SKM-1 (cell line): Measurements from ENCODE around the gene SERPINA6.
"Not testable (repeated sequence)": the region's sequence is repeated elsewhere in the genome, so short reads cannot be mapped to it uniquely, and the experiment has no call there.

Experiments
- DNase-seq: peaks from one replicate; lab custom pipeline; 2025; ENCODE audit not compliant: unreplicated experiment; lab: John Stamatoyannopoulos, UW

SERPINA6 gene

DNA sequence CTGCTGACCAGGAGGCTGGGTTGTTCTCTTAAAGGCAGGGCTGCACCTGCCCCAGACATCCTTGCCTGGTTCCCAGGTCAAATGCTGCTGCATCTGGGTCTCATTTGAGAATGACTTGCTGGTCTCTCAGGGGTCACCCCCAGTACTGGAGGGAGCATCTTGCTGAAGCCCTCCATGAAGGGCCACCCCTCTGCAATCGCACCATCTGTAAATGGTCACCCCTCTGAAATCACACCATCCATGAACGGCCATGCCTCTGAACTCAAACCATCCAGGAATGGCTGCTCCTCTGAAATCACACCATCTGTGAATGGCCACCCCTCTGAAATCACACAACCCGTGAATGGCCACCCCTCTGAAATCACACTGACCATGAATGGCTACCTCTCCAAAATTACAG lies 7.3 kb upstream of the SERPINA6 start:
- DNase-seq: no peak

DNA sequence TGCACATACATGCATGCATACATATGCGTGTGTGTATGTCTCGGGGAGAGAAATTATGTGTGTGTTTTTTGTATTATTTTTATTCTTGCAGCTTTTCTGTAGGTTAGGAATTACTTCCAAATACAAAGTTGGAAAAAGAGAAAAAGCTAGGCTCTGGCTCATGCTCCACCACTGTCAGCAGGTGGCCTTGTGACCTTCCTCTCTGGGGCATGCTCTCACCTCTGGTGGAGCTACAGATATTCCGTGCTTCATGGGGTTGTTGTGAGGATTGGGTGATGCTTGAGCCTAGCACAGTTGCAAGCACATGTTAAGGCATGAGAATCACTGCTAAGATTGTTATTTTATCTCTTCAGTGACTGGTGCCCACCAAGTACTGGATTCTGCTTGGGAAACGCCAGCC lies 6.7 kb upstream of the SERPINA6 start:
- no peak for DNase-seq

DNA sequence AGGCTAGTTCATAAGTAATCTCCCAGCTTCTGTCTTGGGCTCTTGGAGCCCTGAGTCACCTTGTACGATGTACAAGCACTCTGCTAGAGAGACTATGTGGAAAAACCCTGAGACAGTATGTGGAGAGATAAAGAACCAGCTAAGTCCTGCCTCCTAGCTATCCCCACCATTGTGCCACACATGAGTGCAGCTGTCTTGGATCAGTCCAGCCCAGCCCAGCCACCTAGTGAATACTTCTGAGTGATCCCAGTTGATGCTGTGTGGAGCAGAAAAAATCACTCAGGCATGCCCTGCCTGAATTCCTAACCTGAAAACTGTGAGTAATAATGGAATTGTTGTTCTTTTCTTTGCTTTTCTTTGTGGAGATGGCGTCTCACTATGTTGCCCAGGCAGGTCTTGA lies 5.1 kb upstream of the SERPINA6 start:
- no peak for DNase-seq

DNA sequence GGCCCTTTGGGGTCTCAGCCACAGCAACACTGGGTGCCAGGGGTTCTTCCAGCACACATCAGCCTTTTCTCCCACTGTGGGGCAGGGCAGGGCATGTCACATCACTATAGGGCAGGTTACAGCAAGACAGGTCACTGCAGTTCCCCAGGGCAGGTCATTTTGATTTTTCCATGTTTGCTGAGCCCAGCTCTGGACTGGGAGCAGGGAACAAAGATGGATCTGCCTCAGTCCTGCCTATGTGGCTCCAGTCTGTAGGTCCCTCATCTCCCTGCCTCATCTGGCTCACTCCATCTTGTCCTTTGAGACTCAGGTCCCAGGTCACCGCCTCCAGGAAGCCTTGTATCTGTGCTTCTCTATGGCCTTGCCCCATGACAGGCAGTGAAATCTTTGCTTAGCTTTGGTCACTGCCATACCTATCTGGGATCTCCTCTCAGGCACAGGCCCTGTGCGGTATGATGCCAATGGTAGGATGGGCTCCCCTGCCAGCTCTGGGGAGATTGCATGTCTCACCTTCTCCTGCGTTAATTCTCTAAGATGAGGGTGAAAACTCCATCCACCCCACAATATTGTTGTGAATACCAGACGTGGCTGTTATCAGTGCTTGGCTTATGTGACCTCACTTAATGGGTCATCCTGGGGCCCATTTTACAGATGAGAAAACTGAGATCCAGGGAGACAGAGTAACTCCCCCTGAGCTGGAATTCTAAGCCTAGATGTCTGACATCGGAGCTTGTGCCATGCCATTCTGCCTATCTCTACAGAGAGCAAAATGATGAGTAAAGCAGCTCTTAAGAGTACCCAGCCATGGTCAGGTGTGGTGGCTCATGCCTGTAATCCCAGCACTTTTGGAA lies 1.5 kb downstream of the SERPINA6 start:
- no peak for DNase-seq

DNA sequence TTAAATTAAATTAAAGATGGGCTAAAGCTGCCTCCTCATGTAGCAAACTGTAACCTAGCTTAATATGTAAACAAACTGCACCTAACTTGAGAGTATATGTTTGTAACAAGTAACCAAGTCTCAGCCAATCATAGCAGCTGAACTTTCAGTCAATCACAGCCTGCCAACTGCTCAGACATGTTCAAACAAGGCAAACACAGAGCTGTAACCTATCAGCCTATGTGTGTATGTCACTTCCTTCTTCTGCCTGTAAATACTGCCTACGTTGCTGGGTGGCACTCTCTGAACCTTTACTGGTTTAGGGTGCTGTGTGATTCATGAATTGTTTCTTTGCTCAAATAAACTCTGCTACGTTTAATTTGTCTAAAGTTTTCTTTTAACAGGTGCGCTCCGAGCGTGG lies 2.9 kb downstream of the SERPINA6 start:
- DNase-seq: no peak

DNA sequence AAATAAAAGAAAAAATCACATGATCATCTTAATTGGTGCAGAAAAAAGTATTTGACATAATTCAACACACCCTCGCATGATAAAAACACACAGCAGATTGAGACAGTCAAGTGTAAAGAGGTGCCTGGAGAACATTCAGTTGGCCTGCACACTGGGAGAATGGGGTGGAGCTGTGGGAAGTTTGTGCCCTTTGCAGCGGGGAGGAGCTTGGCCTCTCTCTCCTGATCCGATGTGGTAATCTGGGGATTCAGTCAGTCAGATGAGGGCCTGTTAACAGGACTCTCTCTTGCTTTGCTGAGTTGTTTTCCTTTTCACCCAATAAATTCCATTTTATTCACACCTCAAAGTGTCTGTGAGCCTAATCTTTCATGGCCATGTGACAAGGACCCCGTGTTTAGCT lies 5.9 kb downstream of the SERPINA6 start:
- DNase-seq: no peak

DNA sequence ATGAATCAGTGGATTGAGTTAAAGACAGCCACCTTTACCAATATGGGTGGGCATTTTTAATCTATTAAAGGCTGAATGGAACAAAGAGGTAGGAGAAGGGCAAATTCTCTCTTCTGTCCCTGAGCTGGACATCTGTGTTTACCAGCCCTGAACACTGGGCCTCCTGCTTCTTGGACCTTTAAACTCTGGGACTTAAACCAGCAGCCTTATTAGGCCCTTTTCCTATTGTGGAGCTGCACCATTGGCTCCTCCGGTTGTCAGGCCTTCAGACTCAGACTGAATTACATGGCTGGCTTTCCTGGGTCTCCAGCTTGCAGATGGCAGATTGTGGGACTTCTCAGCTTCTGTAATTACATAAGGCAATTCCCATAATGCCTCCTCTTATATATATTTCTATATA lies 6.4 kb downstream of the SERPINA6 start:
- no peak for DNase-seq

DNA sequence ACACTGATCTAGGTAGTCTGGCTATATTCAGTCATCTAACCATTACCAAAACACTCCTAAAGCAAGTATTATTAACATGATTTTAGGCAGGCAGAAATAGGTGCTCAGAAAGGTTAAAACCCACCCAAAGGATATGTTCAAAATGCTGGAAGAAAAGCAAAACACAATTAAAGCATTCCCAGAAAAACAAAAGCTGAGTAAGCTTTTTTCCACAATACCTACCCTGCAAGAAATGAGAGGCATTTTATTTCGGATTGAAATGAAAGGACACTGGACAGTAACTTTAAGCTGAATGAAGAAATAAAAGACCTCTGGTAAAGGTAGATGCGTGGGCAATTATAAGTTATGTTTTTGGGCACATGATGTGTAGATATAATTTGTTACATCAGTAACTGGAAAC lies 8.2 kb downstream of the SERPINA6 start:
- DNase-seq: no peak

DNA sequence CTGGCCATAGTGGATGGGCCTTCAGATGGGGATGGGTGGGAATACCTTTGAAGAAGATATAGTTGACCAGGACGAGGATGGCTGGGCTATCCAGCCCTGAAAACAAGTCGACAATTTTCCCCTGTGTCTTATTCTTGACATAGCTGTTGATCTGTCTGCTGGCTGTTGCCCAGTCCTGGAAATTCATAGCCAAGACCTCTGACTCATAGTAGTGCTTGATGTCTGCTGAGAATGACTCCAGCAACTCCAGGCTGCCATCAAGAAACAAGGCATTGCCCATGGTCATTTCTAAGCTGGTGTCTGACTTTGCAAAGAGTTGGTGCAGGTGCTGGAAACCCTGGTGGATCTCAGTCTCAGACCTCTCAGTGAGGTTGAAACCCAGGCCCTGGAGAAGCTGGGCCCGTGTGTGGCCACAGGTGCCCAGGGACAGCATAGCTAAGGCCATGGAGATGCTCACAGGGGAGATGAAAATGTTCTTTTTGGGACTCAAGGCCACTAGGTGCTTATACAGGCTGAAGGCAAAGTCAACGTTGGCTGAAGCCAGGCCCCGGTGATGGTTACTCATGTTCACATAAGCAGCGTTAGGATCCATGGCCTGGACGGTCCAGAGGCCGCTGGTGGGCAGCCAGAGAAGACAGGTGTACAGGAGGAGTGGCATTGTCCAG lies 9.0 kb downstream of the SERPINA6 start:
- DNase-seq: no peak

DNA sequence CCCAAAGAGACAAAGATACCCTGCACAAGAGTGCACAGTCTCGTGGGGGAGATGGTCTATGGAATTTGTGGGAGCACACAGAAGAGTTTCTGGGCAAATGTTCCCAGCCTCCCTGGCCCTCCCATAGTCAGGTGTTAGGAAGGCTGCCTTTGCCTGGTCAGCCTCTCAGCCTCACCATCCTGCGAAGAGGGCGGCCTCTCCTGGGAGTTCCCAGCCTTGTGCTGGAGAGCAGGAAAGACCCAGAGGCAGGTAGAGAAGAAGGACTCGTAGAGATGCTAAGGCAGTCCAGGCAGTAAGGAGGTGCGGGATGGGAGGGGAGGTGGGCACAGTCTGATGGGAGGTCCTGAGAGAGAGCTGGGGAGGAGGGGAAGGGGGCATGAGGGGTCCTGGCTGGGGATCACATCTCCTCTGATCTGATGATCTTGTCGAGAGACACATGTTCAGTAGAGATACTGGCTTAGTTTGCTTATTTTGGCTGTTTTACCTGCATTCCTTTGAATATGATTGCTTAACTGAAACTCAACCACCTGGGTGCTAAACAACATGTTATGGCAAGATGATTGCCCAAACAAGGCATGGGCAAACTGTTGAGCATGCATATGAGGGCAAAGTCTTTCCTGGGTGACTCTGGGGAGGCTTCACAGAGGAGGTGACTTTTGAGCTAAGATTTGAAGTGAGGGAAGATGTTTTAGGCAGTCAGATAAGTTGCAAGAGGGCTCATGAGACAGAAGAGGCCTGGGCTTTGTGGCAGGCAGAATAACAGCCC lies 10.5 kb downstream of the SERPINA6 start:
- no peak for DNase-seq

DNA sequence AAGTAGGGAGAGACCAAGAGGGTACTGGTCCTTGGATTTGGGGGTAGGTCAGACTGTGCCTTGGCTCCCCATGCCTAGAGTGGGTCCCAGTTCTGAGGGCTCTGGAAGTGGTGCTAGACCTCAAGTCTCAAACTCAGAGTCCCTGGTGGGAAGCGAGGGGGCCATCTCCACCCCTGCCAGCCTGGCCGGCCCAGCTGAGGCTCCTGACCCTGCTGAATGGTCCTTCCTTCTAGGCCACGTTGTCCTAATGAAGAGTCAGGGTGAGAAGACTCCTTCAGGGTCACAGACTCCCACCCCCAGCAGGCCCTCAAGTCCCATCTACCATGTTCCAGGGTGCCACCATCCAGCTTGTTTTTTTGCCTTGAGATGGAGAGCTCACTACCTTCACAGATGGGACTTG lies 12.9 kb downstream of the SERPINA6 start:
- DNase-seq: no peak

DNA sequence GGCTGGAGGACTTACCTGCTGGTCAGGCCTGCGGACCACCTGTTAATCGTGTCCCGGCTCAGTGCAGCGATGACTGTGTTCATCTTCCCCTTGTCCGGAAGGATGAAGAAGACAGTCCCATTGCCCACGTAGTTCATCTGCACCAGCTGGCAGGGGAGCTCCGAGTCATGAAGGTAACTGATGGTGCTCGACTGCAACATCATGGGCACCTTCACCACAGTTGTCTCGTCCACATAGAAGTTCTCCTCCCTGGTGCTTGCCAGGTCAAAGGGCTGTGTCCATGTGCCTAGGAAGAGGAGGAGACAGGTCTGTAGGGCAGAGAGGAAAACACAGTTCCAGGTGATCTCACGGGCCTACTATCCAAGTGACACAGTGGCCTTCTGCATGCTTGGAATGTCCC lies 13.4 kb downstream of the SERPINA6 start:
- no peak for DNase-seq

DNA sequence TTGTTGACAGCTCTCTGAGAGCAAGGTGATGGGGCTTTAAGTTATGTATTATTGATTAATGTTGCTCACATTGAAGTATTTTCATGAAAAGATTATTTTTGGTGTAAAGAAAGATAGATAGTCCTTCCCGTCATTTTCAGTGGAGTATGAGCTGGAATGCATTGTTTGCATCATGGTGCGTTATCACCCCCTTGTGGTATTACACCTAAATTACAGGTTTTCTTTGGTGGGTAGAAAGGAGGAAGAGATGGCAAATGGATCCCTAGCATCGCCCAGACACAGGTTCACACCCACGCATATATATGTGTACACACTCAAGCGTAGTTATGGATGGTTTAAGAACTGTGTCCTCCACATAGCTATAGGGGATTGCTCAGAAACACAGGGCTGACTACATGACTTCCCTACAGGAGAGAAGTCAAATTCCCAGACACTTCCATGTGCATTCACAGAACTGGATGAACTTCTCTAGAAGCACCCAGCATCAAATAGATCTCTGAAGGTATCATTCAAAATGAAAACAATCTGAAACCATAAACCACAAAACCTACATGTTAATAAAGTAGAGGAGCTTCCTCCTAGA lies 15.6 kb downstream of the SERPINA6 start:
- DNase-seq: no peak

DNA sequence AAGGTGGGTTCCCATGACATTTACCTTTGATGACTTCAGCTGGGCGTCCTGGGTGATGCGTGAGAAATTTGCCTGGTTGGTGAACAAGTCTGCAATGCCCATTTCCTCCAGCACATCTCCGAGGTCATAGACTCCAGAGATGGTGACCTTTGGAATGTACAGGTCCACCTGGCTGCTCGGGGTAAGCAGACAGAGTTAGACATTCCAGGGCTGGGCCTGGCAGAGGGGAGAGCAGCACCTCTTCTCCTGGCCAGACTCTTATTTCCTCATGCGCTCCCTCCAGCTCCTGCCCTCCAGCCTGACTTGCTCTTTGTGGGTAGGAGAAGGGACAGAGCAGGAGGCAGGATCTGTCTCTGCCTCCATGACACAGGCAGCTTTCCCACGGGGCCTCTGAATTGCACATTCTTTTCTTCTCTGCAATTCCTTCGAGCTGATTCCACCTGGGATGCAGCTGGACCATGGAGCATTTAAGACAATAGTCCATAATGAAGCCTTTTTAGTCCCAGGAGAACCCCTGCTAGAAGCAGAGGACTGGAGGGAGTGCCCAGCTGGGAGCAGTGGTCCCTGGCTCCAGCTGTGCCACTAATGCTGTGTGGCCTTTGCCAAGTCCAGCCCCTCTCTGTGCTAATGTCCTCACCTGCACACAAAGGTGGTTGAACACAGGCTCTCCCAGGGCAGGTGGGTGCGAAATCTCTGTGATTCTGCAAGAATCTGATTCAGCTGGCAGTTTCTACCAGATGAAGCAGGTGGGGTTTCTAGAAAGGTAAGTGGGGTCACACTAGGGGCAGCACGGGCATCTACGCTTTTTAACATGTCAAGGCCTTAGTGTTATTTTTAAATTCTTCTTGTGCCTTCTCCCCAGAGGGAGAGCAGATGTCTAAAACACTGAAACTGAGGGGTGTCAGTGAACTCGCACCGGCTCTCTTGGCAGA lies 16.8 kb downstream of the SERPINA6 start:
- DNase-seq: no peak

DNA sequence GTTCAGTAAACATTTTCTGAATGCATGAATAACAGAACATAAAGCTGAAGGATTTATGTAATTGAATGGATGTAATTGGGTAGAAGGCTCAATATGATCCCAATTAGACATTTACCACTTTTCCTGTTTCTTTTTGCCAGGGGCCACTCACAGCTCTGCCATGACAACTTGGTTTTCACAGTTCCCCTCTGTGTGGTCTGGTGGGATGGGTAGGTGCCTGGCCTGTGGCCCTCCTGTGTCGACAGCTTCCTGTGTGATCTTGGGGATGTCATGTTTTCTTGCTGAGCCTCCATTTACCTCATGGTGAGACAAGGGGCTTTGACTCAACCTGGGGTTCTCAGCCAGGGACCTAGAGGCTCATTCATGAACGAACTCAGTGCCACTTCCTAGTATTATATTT lies 17.5 kb downstream of the SERPINA6 start:
- no peak for DNase-seq

DNA sequence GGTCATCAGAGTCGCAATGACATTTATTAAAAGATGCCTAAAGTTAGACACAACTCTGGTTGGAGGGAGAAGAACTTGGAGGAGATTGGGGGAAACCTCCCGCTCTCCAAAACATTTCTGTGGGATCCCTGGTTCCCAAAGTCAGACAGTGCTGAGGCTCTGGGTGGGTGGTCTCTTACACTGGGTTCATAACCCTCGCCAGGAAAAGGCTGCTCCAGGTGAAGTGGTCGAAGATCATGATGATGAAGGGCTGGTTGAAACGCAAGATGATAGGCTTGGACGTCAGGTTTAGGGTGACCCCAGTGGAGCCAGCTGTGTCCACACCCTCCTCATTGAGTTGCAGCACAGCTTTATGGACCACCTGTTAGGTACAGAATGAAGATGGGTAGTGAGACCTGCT lies 18.9 kb downstream of the SERPINA6 start:
- DNase-seq: no peak

DNA sequence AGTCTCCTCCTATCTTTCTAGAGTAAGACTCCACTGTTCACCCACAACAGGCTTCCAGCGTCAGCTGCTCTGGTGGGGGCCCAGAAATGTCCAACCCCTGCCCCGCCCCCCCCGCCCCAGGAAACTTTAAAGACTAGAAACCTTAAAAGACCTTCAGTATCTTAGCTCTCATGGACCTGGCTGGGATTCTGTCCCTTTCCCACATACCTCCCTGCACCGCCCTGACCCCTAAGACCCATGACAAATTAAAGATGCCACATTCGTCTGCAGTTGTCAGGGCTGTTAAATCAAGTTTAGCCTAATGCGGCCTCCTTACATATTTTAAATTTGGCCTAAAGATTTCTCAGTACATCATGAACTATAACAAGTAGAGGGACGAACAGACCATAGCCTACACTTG lies 20.0 kb downstream of the SERPINA6 start:
- no peak for DNase-seq

DNA sequence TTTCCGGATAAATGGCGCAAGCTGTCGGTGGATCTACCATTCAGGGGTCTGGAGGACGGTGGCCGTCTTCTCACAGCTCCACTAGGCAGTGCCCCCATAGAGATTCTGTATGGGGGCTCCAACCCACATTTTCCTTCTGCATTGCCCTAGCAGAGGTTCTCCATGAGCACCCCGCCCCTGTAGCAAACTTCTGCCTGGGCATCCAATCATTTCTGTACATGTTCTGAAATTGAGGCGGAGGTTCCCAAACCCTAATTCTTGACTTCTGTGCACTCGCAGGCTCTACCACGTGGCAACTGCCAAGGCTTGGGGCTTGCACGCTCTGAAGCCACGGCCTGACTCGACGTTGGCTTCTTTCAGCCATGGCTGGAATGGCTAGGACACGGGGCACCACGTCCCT lies 25.0 kb downstream of the SERPINA6 start:
- no peak for DNase-seq

DNA sequence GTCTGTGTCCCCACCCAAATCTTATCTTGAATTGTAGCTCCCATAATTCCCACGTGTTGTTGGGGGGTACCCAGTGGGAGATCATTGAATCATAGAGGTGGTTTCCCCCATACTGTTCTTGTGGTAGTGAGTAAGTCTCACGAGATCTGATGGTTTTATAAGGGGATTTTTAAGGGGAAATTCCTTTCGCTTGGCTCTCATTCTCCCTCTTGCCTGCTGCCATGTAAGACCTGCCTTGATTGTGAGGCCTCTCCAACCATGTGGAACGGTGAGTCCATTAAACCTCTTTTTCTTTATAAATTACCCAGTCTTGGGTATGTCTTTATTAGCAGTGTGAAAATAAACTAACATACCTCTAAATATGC lies 27.0 kb downstream of the SERPINA6 start:
- DNase-seq: not testable (repeated sequence)

DNA sequence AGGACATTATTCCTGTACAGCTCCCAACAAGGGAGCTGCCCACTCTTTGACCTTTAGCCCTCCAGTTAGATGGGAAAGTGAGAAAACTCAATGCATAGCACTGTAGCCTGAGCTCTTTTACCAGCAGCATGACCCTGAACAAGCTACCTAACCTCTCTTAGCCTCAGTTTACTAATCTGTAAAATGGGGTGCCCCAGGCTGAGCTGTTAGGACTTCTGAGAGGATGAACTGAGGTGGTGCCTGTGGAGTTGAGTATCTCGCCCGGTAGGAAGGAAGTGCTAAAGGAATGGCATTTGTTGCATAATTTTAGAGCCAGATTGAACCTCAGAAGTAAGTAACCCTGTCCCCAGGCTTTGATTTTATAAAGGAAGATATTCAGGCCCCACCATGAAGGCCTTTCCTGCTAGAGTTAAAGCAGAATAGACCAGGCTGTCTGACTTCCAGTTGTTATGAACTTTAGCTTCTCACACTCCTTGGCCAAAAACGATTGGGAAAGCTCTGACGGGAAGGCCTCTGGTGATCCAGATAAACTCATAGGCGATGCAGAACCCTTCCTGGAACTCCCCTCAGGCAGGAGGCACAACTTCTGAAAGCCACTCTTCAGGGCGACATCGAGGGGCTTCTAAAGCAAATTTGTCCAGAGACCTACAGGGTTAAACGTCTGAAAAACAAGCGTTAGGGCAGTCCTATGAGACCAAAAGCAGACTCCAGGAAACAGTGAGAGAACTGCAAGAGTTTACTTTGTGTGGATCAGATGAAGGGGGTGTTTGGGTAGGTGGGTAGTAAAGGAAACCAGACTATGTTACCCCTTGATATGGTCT lies 27.6 kb downstream of the SERPINA6 start:
- DNase-seq: no peak
